HepG2 (cell line): ENCODE data around the gene SLC26A2. TPM values are rescaled to one million over a fixed set of nuclear protein-coding genes. Genes with fewer than 3 reads are reported as not detected.
A peak's percentile ranks its signal among the peaks of the same experiment; 100 is the strongest.

ENCODE experiments used
- ATM ChIP-seq: fragments of 450-650 bp; IDR thresholded peaks from 2 replicates; pipeline ENCODE4 v1.7.1; 2017; ENCODE audit warnings: mild to moderate bottlenecking, borderline replicate concordance
- ERF ChIP-seq: IDR thresholded peaks from 2 replicates; pipeline ENCODE4 v1.6.1; 2018; ENCODE audit warnings: missing biosample characterization, missing genetic modification reagents
- GLI4 ChIP-seq: sonication (generic); formaldehyde crosslinking; IDR thresholded peaks from 2 replicates; pipeline ENCODE4 v1.5.1; 2020; ENCODE audit warnings: missing genetic modification reagents, mild to moderate bottlenecking, moderate library complexity, borderline replicate concordance
- NKX3-1 ChIP-seq: sonication (generic); formaldehyde crosslinking; IDR thresholded peaks from 2 replicates; pipeline ENCODE4 v1.5.0; 2020; ENCODE audit warnings: missing genetic modification reagents
- RFX3 ChIP-seq: IDR thresholded peaks from 2 replicates; pipeline ENCODE4 v1.6.1; 2016; ENCODE audit warnings: missing biosample characterization, missing genetic modification reagents
- SMAD3 ChIP-seq: sonication (generic); formaldehyde crosslinking; IDR thresholded peaks from 2 replicates; pipeline ENCODE4 v1.4.0; 2020; ENCODE audit warnings: missing genetic modification reagents
- STAG1 ChIP-seq: sonication (generic); formaldehyde crosslinking; IDR thresholded peaks from 2 replicates; pipeline ENCODE4 v1.4.0; 2020; ENCODE audit warnings: missing genetic modification reagents
- ZKSCAN8 ChIP-seq: IDR thresholded peaks from 2 replicates; pipeline ENCODE4 v1.6.1; 2016; ENCODE audit warnings: borderline replicate concordance, missing genetic modification reagents, missing compliant biosample characterization
- ZNF30 ChIP-seq: sonication (generic); formaldehyde crosslinking; IDR thresholded peaks from 2 replicates; pipeline ENCODE4 v1.5.0; 2020; ENCODE audit warnings: mild to moderate bottlenecking, missing genetic modification reagents
- ZNF549 ChIP-seq: sonication (generic); formaldehyde crosslinking; IDR thresholded peaks from 2 replicates; pipeline ENCODE4 v1.5.0; 2020; ENCODE audit warnings: missing genetic modification reagents
- ZSCAN12 ChIP-seq: sonication (generic); formaldehyde crosslinking; IDR thresholded peaks from 2 replicates; pipeline ENCODE4 v1.9.0; 2021; ENCODE audit warnings: mild to moderate bottlenecking, missing genetic modification reagents
- polyA plus RNA-seq, 8 experiments: library from polyadenylated mRNA; depleted of rRNA in 3 of 8; stranded (reverse) in 7 of 8; unstranded in 1 of 8; fragments of >200 nt; fragmentation: Illumina TruSeq in 4 of 8; extraction: Trizol in 4 of 8; gene quantifications; 2 replicates each; pipeline versions ENCODE4 v1.2.1 to v1.2.3, GENCODE V29; 2011 to 2016; ENCODE audit warnings: low read depth in 4 of 8, missing spikeins in 1 of 8, mixed read lengths in 1 of 8; ENCODE audit not compliant: insufficient read depth in 1 of 8
- total RNA-seq, 5 experiments: library from RNA; depleted of rRNA; stranded (reverse); fragments of >200 nt; fragmentation: Illumina TruSeq; extraction: Trizol; gene quantifications; 2 replicates each; pipeline ENCODE4 v1.2.3, GENCODE V29; 2016; ENCODE audit warnings: low read depth in 1 of 5
- TF ChIP-seq, protein P1 (sequence below): sonication (generic); formaldehyde crosslinking; IDR thresholded peaks from 2 replicates; pipeline ENCODE4 v1.4.0; 2020; ENCODE audit warnings: mild to moderate bottlenecking, missing genetic modification reagents
- TF ChIP-seq, protein P2 (sequence below): sonication (generic); formaldehyde crosslinking; conservative IDR thresholded peaks from 2 replicates; pipeline ENCODE4 v1.4.0; 2020; ENCODE audit warnings: missing genetic modification reagents
- TF ChIP-seq, protein P3 (sequence below): sonication (generic); formaldehyde crosslinking; IDR thresholded peaks from 2 replicates; pipeline ENCODE4 v1.4.0; 2020; ENCODE audit warnings: missing genetic modification reagents
- TF ChIP-seq, protein P4 (sequence below): sonication (generic); formaldehyde crosslinking; IDR thresholded peaks from 2 replicates; pipeline ENCODE4 v1.4.0; 2020; ENCODE audit warnings: missing genetic modification reagents, borderline replicate concordance
- TF ChIP-seq, protein P5 (sequence below): sonication (generic); IDR thresholded peaks from 2 replicates; pipeline ENCODE4 v1.6.1; 2016; ENCODE audit warnings: low read depth, borderline replicate concordance
- TF ChIP-seq, protein P6 (sequence below): sonication (generic); formaldehyde crosslinking; IDR thresholded peaks from 2 replicates; pipeline ENCODE4 v1.4.0; 2020; ENCODE audit warnings: missing genetic modification reagents
- TF ChIP-seq, protein P7 (sequence below): sonication (generic); formaldehyde crosslinking; IDR thresholded peaks from 2 replicates; pipeline ENCODE4 v1.4.0; 2020; ENCODE audit warnings: missing genetic modification reagents

SLC26A2 gene
- total and polyA plus RNA-seq, 2 of the 13 experiments (the other 11 are each of a cell fraction or from before 2014, with no cell fraction given): 2.2 to 7.9 TPM

DNA sequence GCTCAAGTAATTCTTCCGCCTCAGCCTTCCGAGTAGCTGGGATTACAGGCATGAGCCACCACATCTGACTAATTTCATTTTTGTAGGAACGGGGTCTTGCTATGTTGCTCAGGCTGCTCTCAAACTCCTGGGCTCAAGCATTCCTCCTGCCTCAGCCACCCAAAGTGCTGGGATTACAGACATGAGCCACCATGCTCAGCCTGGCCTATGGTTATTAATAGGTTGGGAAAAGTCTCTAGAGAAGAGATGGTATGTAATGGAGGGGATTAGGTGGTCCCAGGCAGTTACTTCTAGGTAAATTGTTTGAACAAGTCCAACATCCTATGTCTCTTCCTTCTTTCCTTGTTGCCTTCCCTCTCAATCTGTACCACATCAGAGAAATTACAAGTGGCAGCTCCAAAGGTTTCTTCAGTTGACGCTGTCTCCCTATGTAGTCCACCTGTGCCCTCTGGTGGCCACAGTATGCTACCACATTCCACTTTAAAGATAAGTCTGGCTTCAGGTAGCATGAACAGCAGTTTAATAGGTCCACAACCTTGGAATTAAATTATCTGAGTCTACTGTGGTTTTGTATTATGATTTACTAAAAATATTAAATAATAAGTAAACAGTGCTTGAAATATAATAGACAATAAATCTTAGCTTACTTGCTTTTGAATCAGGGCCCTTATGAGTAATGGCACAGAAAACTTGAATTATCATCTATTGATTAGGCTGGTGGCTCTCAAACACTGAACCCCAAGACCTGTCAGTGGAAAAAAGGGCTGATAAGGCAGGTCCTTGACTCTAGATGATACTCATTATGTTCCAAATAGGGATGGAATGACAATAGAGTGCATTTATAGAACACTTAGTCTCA, 30.2 kb downstream of the SLC26A2 start (continued):
- TF ChIP-seq, protein P1, sequence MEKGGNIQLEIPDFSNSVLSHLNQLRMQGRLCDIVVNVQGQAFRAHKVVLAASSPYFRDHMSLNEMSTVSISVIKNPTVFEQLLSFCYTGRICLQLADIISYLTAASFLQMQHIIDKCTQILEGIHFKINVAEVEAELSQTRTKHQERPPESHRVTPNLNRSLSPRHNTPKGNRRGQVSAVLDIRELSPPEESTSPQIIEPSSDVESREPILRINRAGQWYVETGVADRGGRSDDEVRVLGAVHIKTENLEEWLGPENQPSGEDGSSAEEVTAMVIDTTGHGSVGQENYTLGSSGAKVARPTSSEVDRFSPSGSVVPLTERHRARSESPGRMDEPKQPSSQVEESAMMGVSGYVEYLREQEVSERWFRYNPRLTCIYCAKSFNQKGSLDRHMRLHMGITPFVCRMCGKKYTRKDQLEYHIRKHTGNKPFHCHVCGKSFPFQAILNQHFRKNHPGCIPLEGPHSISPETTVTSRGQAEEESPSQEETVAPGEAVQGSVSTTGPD (CRISPR knock-in tag): no peak
- TF ChIP-seq, protein P2, sequence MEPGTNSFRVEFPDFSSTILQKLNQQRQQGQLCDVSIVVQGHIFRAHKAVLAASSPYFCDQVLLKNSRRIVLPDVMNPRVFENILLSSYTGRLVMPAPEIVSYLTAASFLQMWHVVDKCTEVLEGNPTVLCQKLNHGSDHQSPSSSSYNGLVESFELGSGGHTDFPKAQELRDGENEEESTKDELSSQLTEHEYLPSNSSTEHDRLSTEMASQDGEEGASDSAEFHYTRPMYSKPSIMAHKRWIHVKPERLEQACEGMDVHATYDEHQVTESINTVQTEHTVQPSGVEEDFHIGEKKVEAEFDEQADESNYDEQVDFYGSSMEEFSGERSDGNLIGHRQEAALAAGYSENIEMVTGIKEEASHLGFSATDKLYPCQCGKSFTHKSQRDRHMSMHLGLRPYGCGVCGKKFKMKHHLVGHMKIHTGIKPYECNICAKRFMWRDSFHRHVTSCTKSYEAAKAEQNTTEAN (CRISPR knock-in tag): no peak
- no peak for TF ChIP-seq ZNF549 (CRISPR knock-in tag)
- TF ChIP-seq ZNF30 (CRISPR knock-in tag): no peak
- TF ChIP-seq, protein P3, sequence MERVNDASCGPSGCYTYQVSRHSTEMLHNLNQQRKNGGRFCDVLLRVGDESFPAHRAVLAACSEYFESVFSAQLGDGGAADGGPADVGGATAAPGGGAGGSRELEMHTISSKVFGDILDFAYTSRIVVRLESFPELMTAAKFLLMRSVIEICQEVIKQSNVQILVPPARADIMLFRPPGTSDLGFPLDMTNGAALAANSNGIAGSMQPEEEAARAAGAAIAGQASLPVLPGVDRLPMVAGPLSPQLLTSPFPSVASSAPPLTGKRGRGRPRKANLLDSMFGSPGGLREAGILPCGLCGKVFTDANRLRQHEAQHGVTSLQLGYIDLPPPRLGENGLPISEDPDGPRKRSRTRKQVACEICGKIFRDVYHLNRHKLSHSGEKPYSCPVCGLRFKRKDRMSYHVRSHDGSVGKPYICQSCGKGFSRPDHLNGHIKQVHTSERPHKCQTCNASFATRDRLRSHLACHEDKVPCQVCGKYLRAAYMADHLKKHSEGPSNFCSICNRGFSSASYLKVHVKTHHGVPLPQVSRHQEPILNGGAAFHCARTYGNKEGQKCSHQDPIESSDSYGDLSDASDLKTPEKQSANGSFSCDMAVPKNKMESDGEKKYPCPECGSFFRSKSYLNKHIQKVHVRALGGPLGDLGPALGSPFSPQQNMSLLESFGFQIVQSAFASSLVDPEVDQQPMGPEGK (CRISPR knock-in tag): no peak
- TF ChIP-seq, protein P4, sequence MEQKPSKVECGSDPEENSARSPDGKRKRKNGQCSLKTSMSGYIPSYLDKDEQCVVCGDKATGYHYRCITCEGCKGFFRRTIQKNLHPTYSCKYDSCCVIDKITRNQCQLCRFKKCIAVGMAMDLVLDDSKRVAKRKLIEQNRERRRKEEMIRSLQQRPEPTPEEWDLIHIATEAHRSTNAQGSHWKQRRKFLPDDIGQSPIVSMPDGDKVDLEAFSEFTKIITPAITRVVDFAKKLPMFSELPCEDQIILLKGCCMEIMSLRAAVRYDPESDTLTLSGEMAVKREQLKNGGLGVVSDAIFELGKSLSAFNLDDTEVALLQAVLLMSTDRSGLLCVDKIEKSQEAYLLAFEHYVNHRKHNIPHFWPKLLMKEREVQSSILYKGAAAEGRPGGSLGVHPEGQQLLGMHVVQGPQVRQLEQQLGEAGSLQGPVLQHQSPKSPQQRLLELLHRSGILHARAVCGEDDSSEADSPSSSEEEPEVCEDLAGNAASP (CRISPR knock-in tag): 0 out of 2 replicates have a peak, but pooled peaks have one; percentile 36
- no peak for TF ChIP-seq RFX3
- no peak for TF ChIP-seq ZKSCAN8 (CRISPR knock-in tag)
- TF ChIP-seq, protein P5, sequence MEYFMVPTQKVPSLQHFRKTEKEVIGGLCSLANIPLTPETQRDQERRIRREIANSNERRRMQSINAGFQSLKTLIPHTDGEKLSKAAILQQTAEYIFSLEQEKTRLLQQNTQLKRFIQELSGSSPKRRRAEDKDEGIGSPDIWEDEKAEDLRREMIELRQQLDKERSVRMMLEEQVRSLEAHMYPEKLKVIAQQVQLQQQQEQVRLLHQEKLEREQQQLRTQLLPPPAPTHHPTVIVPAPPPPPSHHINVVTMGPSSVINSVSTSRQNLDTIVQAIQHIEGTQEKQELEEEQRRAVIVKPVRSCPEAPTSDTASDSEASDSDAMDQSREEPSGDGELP: no peak
- no peak for TF ChIP-seq ZSCAN12 (CRISPR knock-in tag)
- no peak for TF ChIP-seq NKX3-1 (CRISPR knock-in tag)
- peak; percentile 57; the same call in 1 of the 2 replicates for TF ChIP-seq ERF (CRISPR knock-in tag)
- TF ChIP-seq, protein P6, sequence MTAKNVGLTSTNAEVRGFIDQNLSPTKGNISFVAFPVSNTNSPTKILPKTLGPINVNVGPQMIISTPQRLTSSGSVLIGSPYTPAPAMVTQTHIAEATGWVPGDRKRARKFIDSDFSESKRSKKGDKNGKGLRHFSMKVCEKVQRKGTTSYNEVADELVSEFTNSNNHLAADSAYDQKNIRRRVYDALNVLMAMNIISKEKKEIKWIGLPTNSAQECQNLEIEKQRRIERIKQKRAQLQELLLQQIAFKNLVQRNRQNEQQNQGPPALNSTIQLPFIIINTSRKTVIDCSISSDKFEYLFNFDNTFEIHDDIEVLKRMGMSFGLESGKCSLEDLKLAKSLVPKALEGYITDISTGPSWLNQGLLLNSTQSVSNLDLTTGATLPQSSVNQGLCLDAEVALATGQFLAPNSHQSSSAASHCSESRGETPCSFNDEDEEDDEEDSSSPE (CRISPR knock-in tag): no peak
- TF ChIP-seq ATM: no peak
- TF ChIP-seq SMAD3 (CRISPR knock-in tag): 0 out of 2 replicates have a peak, but pooled peaks have one; percentile 60
- peak; percentile 96 for TF ChIP-seq STAG1 (CRISPR knock-in tag)
- TF ChIP-seq, protein P7, sequence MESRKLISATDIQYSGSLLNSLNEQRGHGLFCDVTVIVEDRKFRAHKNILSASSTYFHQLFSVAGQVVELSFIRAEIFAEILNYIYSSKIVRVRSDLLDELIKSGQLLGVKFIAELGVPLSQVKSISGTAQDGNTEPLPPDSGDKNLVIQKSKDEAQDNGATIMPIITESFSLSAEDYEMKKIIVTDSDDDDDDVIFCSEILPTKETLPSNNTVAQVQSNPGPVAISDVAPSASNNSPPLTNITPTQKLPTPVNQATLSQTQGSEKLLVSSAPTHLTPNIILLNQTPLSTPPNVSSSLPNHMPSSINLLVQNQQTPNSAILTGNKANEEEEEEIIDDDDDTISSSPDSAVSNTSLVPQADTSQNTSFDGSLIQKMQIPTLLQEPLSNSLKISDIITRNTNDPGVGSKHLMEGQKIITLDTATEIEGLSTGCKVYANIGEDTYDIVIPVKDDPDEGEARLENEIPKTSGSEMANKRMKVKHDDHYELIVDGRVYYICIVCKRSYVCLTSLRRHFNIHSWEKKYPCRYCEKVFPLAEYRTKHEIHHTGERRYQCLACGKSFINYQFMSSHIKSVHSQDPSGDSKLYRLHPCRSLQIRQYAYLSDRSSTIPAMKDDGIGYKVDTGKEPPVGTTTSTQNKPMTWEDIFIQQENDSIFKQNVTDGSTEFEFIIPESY: no peak
- TF ChIP-seq GLI4 (CRISPR knock-in tag): no peak
